NCI-H2227 (cell line): ENCODE measurements around the gene ANKHD1.
"Not testable (repeated sequence)": the region's sequence is repeated elsewhere in the genome, so short reads cannot be mapped to it uniquely, and the experiment has no call there.

Experiments used
- DNase-seq: peaks from one replicate; lab custom pipeline; 2025; ENCODE audit not compliant: unreplicated experiment; lab: John Stamatoyannopoulos, UW

Gene ANKHD1

DNA sequence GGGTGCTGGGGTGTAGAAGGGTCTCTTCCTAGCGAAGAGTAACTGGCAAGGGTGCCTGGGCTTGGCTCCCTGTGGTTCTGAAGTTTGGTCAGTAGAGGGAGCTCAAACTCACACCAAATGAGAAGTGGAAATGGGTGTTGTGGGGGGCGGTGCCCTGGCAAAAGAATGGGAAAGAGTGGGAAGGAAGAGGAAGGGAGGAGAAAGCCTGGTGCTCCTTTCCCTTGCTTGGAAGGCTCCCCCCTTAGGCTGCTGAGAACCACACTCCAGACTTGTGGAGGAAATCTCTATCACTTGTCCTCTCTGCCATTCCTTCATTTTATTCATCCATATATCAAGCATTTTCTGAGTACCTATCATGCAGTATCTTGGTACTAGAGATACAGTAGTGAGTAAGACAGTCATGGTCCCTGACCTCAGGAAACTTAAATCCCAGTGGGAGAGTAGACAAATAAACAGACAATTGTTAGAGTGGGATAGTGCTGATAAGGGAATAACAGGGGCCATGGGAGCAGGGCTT lies 28.6 kb upstream of the ANKHD1 start:
- peak; percentile 78 for DNase-seq

DNA sequence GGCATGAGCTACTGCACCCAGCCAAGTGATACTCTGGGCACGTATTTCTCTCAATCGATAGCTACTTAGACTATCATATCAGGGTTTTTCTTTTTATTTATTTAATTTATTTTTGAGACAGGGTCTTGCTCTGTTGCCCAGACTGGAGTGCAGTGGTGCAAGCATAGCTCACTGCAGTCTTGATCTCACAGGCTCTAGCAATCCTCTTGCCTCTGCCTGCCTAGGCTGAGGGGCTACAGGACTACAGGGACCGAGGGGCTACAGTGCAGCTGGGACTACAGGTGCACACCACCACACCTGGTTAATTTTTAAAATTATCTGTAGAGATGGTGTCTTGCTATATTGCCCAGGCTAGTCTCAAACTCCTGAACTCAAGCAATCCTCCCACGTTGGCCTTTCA lies 20.3 kb upstream of the ANKHD1 start:
- no peak for DNase-seq

DNA sequence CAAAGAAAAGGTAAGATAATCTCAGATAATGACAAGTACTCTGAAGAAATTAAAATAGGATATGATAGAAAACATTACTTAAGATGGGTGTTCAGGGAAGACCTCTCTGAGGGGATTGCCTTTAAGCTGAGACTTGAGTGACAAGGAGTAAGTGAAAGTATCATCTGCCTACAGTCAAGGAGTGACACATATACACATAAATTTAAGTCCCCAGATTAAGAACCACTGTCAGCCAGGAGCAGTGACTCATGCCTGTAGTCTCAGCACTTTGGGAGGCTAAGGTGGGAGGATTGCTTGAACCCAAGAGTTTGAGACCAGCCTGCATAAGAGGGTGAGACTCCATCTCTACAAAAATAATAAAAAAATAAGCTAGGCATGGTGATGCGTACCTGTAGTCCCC lies 19.7 kb upstream of the ANKHD1 start:
- DNase-seq: no peak

- DNase-seq: no peak
Measured at GRCh38 chr5:140382866-140383265, 18.8 kb upstream of the ANKHD1 start.

DNA sequence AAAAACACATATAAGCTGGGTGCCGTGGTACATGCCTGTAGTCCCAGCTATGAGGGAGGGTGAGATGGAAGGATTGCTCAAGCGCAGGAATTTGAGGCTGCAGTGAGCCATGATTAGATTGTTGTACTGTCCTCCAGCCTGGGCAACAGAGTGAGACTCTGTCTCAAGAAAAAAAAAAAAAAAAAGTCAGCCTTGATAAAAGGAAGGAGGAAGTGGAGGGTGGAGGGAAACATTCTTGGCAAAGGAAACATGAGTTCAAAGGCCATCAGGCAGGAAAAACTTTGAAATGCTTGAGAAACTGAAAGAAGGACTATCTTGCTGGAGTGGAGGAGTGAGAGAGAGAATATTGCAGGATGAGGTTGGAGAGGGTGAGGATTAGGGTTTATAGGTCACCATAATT lies 18.3 kb upstream of the ANKHD1 start:
- DNase-seq: no peak

- DNase-seq: no peak
Measured at GRCh38 chr5:140388052-140388451, 13.6 kb upstream of the ANKHD1 start.

DNA sequence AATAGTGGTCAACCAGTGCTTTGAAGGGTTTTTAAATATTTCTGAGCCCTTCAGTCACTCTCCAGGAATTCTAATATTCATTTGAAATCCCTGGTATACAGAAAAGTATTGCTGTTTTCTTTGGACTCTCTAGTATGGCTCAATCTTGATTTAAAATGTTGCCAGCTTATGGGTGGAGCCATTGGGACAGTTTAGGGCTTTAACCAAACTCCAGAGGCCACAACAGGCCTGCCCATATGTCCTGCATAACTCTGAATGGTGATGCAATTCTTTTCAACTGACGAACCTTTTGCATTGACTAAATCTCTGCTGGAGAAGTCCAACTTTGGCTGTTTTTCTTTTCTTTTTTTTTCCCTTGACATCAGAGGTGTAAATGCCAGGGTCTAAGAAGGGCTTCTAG lies 10.3 kb upstream of the ANKHD1 start:
- no peak for DNase-seq

DNA sequence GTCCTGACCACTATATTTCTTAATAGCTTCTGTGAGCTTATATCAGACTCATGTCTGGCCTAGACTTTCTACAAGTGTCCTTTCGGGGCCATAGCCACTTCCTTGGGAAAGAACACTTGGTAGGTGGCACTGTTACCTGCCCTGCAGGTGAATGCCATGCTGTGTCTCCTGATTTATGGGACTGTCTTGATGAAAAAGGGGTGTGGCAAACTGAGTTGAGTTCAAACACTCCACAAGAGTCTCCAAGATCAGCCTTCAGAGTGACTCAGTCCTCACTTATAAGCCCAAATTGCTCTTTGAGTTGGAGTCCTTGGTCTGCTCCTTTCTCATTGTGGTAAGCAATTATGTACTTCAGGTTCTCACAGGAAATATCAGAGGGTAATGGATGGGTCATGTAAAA lies 9.9 kb upstream of the ANKHD1 start:
- DNase-seq: no peak

DNA sequence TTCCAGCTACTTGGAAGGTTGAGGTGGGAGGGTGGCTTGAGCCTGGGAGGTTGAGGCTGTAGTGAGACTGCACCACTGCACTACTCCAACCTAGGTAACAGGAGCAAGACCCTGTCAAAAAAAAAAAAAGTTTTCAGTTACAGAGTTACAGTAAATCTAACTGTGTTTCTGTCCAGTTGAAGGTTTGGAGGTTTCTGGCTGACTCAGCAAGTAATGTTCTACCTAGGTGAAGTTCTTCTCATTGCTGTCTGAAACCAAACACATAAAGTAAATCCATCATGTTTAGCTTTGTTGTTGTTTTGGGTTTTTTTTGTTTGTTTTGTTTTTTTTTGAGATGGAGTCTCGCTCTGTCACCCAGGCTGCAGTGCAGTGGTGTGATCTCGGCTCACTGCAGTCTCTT lies 7.9 kb upstream of the ANKHD1 start:
- DNase-seq: no peak

GRCh38 chr5:140398379-140398811 lies 3.2 kb upstream of the ANKHD1 start:
- no peak for DNase-seq

DNA sequence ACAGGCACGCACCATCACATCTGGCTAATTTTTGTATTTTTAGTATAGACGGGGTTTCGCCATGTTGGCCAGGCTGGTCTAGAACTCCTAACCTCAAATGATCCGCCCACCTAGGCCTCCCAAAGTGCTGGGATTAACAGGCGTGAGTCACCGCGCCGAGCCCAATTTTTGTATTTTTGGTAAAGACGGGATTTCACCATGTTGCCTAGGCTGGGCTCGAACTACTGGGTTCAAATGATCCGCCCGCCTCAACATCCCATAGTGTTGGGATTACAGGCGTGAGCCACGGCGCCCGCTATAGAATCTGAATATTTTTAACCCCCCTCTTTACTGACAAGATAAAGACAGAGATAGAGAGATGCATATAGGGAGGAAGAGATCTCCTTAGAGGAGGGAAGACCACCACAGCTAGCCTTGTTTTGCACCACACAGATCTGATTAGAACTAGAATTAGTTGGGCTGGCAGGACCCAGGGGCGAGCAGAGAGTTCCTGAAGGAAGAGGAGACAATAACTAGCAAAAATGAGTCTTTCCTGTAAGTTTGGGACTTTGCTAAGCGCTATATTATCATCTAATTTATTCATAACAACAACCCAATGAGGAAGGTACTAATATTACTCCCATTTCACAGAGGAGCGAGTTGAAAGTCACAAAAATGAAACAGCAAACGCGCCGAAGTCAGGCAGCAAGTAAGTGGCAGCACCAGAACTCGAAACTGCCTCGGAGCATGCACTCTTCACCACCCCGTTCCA lies 1.5 kb upstream of the ANKHD1 start:
- peak; percentile 8 for DNase-seq

DNA sequence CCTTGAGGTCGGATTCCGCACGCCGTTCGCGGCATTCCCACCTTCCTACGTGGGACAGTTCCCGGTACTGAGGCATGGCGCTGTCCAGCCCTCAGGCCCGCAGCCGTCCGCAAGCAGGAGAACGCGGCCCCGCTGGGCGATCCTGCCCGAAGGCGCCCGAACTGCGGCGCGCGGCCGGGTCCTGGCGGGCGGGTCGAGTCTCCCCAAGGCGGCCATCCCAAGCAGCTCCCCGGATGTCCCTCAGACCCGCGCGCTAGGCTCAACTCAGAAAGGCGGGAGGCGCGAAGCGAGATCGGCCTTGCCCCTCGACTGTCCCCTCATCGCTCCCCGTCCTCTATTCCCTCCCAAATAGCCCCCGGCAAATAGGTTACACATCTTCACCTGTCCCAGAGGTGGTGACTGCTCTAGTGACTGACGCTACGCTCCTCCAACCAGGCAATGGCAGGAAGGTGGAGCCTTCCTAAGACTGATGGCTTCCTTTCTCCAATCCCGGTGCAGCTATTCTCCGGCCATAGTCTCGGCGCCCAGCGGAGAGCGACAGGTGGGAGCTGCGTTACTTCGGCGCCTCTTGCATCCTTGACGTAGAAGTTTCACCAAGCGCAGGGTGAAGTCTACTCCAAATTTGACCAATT lies 787 bp upstream of the ANKHD1 start:
- peak; percentile 92 for DNase-seq

- DNase-seq: peak; percentile 40
Measured at GRCh38 chr5:140402258-140403074, 833 bp downstream of the ANKHD1 start.

GRCh38 chr5:140403613-140404012 lies 2.0 kb downstream of the ANKHD1 start:
- DNase-seq: no peak

- no peak for DNase-seq
Measured at GRCh38 chr5:140408750-140409241, 7.2 kb downstream of the ANKHD1 start.

DNA sequence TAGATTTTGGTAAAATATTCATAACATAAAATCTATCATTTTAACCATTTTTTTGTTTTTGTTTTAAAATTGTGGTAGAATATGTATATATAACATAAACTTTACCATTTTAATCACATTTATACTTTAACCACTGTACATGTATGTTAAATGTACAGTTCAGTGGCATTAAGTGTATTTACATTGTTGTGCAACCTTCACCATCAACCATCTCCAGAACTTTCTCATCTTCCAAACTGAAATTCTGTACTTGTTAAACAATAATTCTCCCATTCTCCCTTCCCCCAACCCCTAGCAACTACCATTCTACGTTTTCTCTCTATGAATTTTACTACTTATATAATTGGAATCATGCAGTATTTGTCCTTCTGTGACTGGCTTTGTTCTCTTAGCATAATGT lies 11.6 kb downstream of the ANKHD1 start:
- no peak for DNase-seq

- DNase-seq: no peak
Measured at GRCh38 chr5:140417235-140417634, 15.6 kb downstream of the ANKHD1 start.

DNA sequence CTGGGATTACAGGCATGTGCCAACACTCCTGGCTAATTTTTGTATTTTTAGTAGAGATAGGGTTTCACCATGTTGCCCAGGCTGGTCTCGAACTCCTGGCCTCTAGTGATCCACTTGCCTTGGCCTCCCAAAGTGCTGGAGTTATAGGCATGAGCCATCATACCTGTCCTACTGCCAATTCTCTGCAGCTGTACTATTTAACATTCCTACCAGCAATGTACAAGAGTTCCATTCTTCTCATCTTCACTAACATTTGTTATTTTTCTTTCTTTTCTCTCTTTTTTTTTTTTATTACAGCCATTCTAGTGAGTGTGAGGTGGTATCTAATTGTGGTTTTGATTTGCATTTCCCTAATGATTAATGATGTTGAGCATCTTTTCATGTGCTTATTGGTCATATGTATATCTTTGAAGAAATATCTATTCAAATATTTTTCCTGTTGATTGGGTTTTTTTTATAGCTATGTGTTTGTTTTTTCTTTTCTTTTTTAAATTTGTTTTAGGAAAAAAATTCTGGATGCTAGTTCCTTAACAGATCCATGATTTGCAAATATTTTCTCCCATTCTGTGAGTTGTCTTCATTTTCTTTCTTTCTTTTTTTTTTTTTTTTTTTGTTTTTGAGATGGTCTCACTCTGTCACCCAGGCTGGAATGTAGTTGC lies 17.4 kb downstream of the ANKHD1 start:
- no peak for DNase-seq

DNA sequence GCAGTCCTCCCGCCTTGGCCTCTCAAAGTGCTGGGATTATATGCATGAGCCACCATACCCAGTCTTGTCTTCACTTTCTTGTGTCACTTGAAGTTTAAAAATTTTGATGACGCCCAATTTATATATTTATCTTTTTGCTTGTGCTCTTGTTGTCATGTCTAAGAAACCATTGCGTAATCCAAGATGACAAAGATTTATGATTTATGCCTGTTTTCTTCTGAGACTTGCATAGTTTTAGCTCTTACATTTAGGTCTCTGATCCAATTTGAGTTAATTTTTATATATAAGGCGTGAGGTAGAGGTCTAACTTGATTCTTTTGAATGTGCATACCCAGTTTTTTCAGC lies 18.6 kb downstream of the ANKHD1 start:
- no peak for DNase-seq

DNA sequence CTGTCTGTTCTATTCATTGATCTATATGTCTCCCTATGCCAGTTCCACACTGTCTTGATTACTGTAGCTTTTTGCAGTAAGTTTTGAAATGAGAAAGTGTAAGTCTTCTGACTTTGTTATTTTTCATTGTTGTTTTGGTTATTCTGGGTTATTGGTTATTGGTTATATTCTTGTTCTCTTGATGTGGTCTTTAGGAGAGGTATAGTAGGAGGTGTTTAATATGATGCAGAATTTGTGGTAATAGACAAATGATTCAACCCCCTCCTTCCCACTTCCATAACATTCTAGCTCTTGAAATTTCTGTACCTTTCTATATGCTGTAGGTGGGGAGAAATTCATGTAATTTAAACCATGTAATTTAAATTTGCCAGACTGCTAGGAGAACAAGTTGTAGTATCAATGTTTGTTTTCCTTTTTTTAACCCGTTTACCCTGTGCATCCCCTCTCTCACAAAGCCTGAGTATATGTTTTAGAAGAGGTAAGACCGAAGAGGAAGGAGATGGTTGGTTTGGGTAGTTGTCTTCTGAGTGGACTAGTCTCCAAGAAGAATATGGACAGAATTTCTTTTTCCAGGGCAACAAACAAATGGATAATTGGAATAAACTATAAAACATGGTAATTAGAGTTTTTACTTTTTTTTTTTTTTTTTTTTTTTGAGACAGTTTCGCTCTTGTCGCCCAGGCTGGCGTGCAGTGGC lies 19.2 kb downstream of the ANKHD1 start:
- DNase-seq: no peak

- not testable (repeated sequence) for DNase-seq
Measured at GRCh38 chr5:140421375-140421774, 19.7 kb downstream of the ANKHD1 start.
